MCF 10A (cell line): Measurements from ENCODE around the gene TSEN34. TPM values are rescaled to one million over a fixed set of nuclear protein-coding genes. Genes with fewer than 3 reads are reported as not detected.
A peak's percentile ranks its signal among the peaks of the same experiment; 100 is the strongest.
"Not testable (repeated sequence)": the region's sequence is repeated elsewhere in the genome, so short reads cannot be mapped to it uniquely, and the experiment has no call there.

Experiments
- BruUV-seq: library from RNA; stranded (reverse); fragments of 400-500 nt; replicated peaks from 2 replicates; lab custom pipeline; 2021; lab: Mats Ljungman, UMichigan
- CTCF ChIA-PET: fragments of 300-600 bp; sonication (Branson Sonifier 250); formaldehyde crosslinking; extraction: SDS; loops from one replicate; lab custom pipeline; 2021; ENCODE audit warnings: antibody characterized with exemption, inconsistent platforms; lab: Yijun Ruan, JAX
- POLR2A ChIA-PET: fragments of 300-600, 350-650 bp; sonication (Branson Sonifier 250); formaldehyde crosslinking; extraction: SDS; loops from one replicate; lab custom pipeline; 2020; ENCODE audit warnings: antibody characterized with exemption, inconsistent platforms; lab: Yijun Ruan, JAX
- DNase-seq: peaks from one replicate; pipeline ENCODE4 v3.0.0-alpha.2; 2018; ENCODE audit not compliant: unreplicated experiment
- H3K27ac Mint-ChIP-seq: one replicate; pipeline ENCODE4 v1.8.0; 2022; ENCODE audit warnings: mild to moderate bottlenecking, low read depth, mixed read lengths; ENCODE audit not compliant: unreplicated experiment
- H3K27me3 Mint-ChIP-seq: one replicate; pipeline ENCODE4 v1.8.0; 2022; ENCODE audit warnings: mixed read lengths; ENCODE audit not compliant: insufficient read depth, unreplicated experiment
- H3K36me3 Mint-ChIP-seq: one replicate; pipeline ENCODE4 v1.8.0; 2022; ENCODE audit warnings: mild to moderate bottlenecking, moderate library complexity, mixed read lengths; ENCODE audit not compliant: insufficient read depth, unreplicated experiment
- H3K4me1 Mint-ChIP-seq: one replicate; pipeline ENCODE4 v1.8.0; 2022; ENCODE audit warnings: mixed read lengths; ENCODE audit not compliant: insufficient read depth, unreplicated experiment
- H3K4me3 Mint-ChIP-seq: one replicate; pipeline ENCODE4 v1.8.0; 2022; ENCODE audit warnings: mild to moderate bottlenecking, moderate library complexity, mixed read lengths; ENCODE audit not compliant: unreplicated experiment
- H3K9me3 Mint-ChIP-seq: one replicate; pipeline ENCODE4 v1.8.0; 2022; ENCODE audit warnings: mixed read lengths; ENCODE audit not compliant: unreplicated experiment
- intact Hi-C: fragments of 100-400 bp; cut with micrococcal nuclease; formaldehyde crosslinking; loops from 2 replicates; pipeline ENCODE4 v1.14.1; 2022
- total RNA-seq: library from RNA; stranded (reverse); gene quantifications from 2 replicates; pipeline ENCODE4 v1.2.3, GENCODE V29; 2022
- TF ChIP-seq, protein P1 (sequence below): fragments of 200-600 bp; IDR thresholded peaks from one replicate; pipeline ENCODE4 v1.8.0; 2022; ENCODE audit warnings: antibody characterized with exemption, mild to moderate bottlenecking; ENCODE audit not compliant: unreplicated experiment

Gene TSEN34
- total RNA-seq, 1 experiment from 2014 or later: 40.1 TPM

DNA sequence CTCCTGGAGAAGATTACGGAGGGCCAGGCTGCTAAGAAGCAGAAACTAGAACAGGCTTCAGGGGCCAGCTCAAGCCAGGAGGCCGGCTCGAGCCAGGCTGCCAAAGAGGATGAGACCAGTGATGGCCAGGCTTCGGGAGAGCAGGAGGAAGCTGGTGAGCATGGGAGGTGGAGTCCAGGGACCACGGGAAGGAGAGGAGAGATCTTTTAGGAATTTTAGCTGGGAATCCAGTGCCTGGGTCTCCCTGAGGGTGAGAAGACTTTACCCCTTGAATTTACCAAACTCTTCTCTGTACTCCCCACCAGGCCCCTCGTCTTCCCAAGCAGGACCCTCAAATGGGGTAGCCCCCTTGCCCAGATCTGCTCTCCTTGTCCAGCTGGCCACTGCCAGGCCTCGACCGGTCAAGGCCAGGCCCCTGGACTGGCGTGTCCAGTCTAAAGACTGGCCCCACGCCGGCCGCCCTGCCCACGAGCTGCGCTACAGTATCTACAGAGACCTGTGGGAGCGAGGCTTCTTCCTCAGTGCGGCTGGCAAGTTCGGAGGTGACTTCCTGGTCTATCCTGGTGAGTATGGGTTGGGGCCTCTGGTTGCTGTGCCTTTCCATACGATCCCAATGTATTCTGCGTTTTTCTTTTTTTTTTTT lies 824 bp downstream of the TSEN34 start:
- POLR2A ChIA-PET: interaction anchor here (0.7 to 9.1 kb wide), 7 partner anchors 10 to 257 kb away, joined by 3 to 324 read pairs (median 4); partner anchors contain the start of genes CNOT3, LENG8 and RPS9
- Mint-ChIP-seq H3K4me3 (peak overlapping the region; percentile 85), H3K27ac (peak overlapping the region; percentile 100), H3K4me1 (peaks cover 16% of the 10 kb centered on the region), H3K27me3 (no peaks in the 10 kb centered on the region), H3K9me3 (no peaks in the 10 kb centered on the region), H3K36me3 (peaks cover 57% of the 10 kb centered on the region)
- TF ChIP-seq, protein P1, sequence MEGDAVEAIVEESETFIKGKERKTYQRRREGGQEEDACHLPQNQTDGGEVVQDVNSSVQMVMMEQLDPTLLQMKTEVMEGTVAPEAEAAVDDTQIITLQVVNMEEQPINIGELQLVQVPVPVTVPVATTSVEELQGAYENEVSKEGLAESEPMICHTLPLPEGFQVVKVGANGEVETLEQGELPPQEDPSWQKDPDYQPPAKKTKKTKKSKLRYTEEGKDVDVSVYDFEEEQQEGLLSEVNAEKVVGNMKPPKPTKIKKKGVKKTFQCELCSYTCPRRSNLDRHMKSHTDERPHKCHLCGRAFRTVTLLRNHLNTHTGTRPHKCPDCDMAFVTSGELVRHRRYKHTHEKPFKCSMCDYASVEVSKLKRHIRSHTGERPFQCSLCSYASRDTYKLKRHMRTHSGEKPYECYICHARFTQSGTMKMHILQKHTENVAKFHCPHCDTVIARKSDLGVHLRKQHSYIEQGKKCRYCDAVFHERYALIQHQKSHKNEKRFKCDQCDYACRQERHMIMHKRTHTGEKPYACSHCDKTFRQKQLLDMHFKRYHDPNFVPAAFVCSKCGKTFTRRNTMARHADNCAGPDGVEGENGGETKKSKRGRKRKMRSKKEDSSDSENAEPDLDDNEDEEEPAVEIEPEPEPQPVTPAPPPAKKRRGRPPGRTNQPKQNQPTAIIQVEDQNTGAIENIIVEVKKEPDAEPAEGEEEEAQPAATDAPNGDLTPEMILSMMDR: no peak
- intact Hi-C loops: loop anchor here (5.0 kb wide), 1 partner anchor 1415 kb away; the partner anchor contains the start of gene ZNF865
- DNase-seq: no peak
- BruUV-seq: no TSS peak
- CTCF ChIA-PET: interaction anchor here (0.5 to 0.7 kb wide), 5 partner anchors 16 to 88 kb away, joined by 3 to 4 read pairs (median 3); no protein-coding TSS in a partner anchor

GRCh38 chr19:54193011-54193410 lies 1.9 kb downstream of the TSEN34 start:
- intact Hi-C loops: loop anchor here (5.0 kb wide), 1 partner anchor 1414 kb away; the partner anchor contains the start of gene ZNF865
- TF ChIP-seq, protein P1: no peak
- Mint-ChIP-seq H3K4me3 (peak overlapping the region; percentile 85), H3K36me3 (peaks cover 57% of the 10 kb centered on the region), H3K27me3 (no peaks in the 10 kb centered on the region), H3K9me3 (no peaks in the 10 kb centered on the region), H3K27ac (no peak overlapping the region), H3K4me1 (peaks cover 11% of the 10 kb centered on the region)
- ChIA-PET CTCF (interaction anchor here (0.7 kb wide), 1 partner anchor 15 kb away, joined by 3 read pairs; no protein-coding TSS in a partner anchor), POLR2A (interaction anchor here (9.1 kb wide), 1 partner anchor 11 kb away, joined by 324 read pairs; the partner anchor contains the start of gene RPS9)
- DNase-seq: no peak
- no TSS peak for BruUV-seq

GRCh38 chr19:54194463-54194862 lies 3.4 kb downstream of the TSEN34 start:
- not testable (repeated sequence) for H3K9me3 Mint-ChIP-seq, BruUV-seq, H3K27me3 Mint-ChIP-seq, DNase-seq, H3K4me3 Mint-ChIP-seq, H3K27ac Mint-ChIP-seq
- Mint-ChIP-seq H3K36me3 (peaks cover 57% of the 10 kb centered on the region), H3K4me1 (peaks cover 11% of the 10 kb centered on the region)
- CTCF ChIA-PET: interaction anchor here (0.6 to 0.9 kb wide), 2 partner anchors 21 to 249 kb away, joined by 3 to 4 read pairs; no protein-coding TSS in a partner anchor
- intact Hi-C loops: loop anchor here (5.0 kb wide), 1 partner anchor 1413 kb away; the partner anchor contains the start of gene ZNF865
- POLR2A ChIA-PET: interaction anchor here (0.6 to 9.1 kb wide), 2 partner anchors 10 to 1272 kb away, joined by 3 to 324 read pairs; partner anchors contain the start of gene RPS9

DNA sequence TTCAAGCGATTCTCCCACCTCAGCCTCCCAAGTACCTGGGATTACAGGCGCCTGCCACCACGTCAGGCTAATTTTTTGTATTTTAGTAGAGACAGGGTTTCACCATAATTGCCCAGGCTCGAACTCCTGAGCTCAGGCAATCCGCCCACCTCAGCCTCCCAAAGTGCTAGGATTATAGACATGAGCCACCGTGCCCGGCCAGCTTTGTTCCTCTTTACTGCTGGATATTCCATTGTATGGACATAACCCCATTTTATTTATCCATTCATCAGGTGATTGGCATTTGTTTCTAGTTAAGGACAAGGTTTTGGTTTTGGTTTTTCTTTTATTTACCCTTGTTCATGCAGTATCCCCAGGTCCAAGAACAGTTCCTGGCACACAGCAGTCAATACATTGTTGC lies 5.4 kb downstream of the TSEN34 start:
- CTCF ChIA-PET: no interaction called here
- H3K9me3 Mint-ChIP-seq: no peaks in the 10 kb centered on the region
- H3K27me3 Mint-ChIP-seq: no peaks in the 10 kb centered on the region
- peaks cover 54% of the 10 kb centered on the region for H3K36me3 Mint-ChIP-seq
- H3K4me3 Mint-ChIP-seq: no peak overlapping the region
- TF ChIP-seq, protein P1: no peak
- POLR2A ChIA-PET: interaction anchor here (0.9 to 1.0 kb wide), 3 partner anchors 12 to 23 kb away, joined by 3 to 6 read pairs (median 4); partner anchors contain the start of gene TMC4
- DNase-seq: no peak
- peak overlapping the region; percentile 47 for H3K27ac Mint-ChIP-seq
- intact Hi-C loops: no loop called here
- H3K4me1 Mint-ChIP-seq: peaks cover 11% of the 10 kb centered on the region
- BruUV-seq: no TSS peak
